NCI-H1417 treated with DMSO at 0.1 percent for 48 hours (cell line): ENCODE data around the gene ART3.
"Not testable (repeated sequence)": the region's sequence is repeated elsewhere in the genome, so short reads cannot be mapped to it uniquely, and the experiment has no call there.

ENCODE experiments used
- DNase-seq: peaks from one replicate; lab custom pipeline; 2025; lab: John Stamatoyannopoulos, UW

Gene ART3

GRCh38 chr4:76074468-76074867, at the start of gene ART3:
TSS of gene ART3 (plus strand) at chr4:76074709. CDS start at chr4:76075890, 1,181 bp downstream.
- DNase-seq = no peak

- no peak for DNase-seq
These were observed 46.2 kb upstream of the ART3 start for GRCh38 chr4:76028350-76028765.

DNA sequence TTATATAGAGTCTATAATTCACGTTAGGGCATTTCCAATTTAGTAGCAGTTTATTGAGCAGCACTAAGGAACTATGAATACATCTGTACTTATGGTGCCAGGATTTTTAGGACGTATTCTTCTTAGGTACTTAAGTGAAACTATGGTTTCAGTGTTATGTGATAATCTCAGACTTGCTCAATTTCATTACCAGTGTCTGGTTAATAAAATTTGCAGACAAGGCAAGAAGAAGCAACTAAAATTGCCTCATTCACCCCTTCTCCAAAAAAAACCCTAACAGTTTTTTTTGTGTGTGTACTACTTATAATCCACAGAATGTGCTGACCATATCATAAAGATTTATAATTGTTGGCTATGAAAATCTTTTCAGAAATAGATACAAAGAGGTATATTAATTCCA, 45.2 kb upstream of the ART3 start:
- DNase-seq = no peak

- no peak for DNase-seq
These were observed 39.4 kb upstream of the ART3 start for GRCh38 chr4:76035141-76035540.

DNA sequence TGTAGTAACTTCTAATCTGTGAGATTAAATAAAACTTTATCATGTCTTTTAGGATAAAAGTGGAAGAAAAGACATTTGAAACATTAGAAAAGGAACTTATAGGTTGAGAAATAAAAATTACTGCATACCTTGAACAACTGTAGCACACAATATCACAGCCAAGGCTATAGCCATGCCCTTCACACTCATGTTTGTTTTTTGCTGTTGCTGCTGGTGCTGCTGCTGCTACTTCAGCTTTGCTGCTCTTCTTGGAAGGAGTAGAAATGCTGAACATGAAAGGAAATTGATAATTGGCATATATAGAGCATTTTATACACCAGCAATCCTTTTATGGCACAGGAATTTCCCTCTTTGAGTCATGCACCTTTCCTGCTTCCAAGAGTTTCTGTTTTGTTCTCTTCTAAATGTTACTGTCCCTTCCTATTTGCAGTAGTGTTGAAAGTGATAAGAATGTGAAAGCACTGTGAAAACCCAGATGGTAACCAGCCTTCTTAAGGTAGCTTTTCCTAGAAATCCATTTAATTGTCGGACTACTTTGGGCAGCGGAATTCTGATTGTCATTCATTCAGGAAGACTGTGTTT, 38.6 kb upstream of the ART3 start, which contains the start of gene CXCL11:
CXCL11 (minus strand) TSS at position 272 of the 582 bp plus-strand sequence; CDS start at position 189, 83 bp downstream.
- DNase-seq = no peak

DNA sequence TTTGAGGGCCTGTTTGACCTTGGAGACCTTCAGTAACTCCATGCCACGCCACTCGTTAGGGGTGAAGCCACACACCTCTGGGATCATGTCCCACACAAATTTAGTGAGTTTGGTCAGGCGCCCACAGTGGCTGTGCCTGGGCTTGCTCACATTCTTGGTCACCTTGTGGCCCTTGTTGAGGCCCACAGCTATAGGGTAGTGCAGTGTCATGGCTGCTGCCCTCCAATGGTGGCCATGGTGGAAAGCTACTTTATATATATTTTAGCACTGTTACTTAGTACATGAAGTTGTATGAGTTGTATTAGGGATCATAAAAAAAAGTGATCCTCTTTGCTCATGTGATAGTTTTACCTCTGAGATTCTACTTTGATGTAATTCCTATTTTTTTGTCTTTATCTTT, 37.7 kb upstream of the ART3 start:
- DNase-seq = no peak

DNA sequence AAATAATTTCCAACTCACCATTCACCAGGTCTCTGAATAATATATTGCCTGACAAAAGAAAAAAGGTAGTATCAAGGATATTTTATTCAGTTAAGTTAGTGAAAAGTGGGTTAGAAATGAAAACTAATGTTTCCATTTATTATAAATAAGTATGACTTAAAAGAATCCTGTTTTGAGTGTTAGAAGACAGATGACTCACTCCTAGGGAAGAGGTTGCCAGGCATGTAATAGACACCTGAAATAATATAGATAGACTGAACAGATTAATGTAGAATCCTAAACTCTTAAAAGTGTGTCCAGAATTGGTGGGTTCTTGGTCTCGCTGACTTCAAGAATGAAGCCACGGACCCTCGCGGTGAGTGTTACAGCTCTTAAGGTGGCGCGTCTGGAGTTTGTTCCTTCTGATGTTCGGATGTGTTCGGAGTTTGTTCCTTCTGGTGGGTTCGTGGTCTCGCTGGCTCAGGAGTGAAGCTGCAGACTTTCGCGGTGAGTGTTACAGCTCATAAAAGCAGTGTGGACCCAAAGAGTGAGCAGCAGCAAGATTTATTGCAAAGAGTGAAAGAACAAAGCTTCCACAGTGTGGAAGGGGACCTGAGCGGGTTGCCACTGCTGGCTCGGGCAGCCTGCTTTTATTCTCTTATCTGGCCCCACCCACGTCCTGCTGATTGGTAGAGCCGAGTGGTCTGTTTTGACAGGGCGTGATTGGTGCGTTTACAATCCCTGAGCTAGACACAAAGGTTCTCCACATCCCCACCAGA, 32.1 kb upstream of the ART3 start:
- DNase-seq = not testable (repeated sequence)

- not testable (repeated sequence) for DNase-seq
These were observed 31.2 kb upstream of the ART3 start for GRCh38 chr4:76043306-76043705.

- DNase-seq = not testable (repeated sequence)
These were observed 29.8 kb upstream of the ART3 start for GRCh38 chr4:76044686-76045085.

- DNase-seq = not testable (repeated sequence)
These were observed 24.6 kb upstream of the ART3 start for GRCh38 chr4:76049860-76050416.

- DNase-seq = not testable (repeated sequence)
These were observed 23.9 kb upstream of the ART3 start for GRCh38 chr4:76050560-76051050.

GRCh38 chr4:76053730-76054129, 20.8 kb upstream of the ART3 start:
- DNase-seq = no peak

DNA sequence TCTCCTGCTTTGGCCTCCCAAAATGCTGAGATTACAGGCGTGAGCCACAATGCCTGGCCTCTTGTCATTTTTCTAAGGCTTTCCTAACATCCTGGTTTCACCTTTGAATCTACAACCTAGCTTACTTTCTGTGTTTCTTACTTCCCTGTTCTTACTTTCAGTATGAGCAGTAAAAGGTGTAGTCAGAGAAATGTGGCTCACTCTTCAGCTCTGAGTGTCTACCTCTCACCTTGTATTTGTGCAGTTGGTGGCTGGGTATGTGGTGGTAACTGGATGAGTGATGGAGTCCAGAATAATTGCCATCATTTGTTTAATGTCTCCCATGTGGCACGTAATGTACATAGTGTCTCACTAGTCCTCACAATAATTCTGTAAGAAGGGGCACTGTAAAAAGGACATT, 19.5 kb upstream of the ART3 start:
- no peak for DNase-seq

DNA sequence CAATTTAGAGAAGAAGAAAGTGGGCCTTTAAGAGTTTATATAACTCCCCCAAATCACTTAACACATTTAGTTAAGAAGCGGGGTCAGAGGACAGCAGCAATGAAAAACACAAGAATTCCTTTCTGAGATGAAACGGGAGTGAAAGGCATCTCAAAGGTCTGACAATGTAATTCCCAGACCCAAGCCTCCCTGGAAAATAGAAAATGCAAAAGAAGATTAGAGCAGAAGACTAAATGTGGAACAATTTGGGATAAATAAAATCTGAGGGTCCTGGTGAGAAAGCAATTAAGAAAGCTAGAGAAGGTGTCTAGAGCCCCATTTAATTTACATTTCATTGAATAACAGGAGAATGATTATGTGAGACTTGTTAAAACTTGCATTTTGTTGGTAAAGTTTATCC, 19.1 kb upstream of the ART3 start:
- no peak for DNase-seq

GRCh38 chr4:76058302-76058701, 16.2 kb upstream of the ART3 start:
- DNase-seq = no peak

DNA sequence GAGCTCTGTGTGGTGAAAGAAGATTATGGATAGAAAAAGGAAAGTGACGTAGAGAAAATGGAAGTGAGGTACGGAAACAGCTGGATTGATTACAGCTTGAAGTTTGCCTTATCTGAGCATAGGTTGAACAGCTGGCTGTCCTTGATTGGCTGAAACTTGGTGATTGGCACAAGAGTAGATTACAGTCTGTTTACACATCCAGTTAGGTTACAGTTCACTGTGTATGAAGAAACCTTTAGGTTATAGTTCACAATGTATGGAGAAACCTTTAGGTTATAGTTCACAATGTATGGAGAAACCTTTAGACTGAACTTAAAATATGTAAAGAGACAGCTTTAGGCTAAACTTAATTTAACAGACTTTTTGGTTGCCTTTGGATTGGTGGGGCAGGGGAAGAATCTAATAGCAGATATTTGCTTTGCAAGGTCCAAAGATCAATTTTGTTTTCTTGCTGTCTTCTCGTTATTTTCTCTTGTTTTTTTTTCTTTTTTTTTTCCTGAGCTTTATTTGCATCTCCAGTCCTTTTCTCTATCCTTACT, 15.6 kb upstream of the ART3 start:
- no peak for DNase-seq

DNA sequence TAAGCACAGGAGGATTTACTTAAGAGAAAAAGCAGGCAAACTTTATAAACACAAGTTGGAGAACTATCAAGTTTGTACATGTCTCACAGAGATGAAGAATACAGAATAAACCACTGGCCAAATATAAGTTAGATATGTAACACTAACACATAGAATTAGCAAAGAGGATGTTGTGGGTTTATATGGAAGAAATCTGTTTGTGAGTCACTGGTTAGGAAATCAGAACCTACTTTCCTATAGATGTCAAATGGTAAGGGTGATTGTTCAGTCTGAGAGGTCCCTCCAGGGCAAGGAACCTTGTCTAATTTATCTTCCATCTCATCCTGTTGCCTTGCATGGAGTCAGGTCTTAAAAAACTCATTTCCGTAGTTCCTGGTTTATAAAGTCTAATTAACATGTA, 14.8 kb upstream of the ART3 start:
- no peak for DNase-seq

DNA sequence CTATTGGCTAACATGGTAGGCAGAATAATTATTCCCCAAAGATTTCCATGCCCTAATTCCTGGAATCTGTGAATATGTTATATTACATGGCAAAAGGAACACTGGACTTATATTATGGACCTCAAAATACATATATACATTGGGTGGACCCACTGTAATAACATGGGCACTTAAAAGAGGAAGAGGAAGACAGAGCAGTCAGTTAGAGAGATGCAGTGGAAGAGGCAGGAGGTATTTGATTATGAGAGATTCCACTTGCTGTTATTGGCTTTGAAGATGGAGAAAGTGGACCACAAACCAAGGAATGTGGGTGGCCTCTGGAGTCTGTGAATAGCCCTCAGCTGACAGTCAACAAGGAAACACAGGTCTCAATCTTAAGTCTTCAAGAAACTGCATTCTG, 14.0 kb upstream of the ART3 start:
- no peak for DNase-seq

GRCh38 chr4:76061421-76061820, 13.1 kb upstream of the ART3 start:
- no peak for DNase-seq

DNA sequence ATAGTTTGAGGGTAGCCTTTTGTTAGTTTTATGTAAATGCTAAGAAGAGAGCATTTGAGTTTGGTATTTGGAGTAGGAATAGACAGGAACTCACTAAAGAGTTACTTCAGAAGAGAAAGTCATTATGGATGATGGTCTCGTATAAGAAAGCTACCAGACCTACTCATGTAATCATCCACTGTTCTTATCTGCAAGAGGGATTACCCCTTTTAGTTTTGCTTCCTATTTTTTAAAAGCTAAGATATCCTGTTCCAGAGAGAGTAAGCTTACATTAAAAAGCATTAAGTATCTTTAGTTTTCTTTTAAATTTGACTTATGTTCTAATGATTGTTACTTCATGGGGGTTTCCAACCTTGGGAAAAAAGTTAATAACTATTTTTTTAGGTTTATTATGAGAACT, 12.5 kb upstream of the ART3 start:
- DNase-seq = no peak

- DNase-seq = no peak
These were observed 8.0 kb upstream of the ART3 start for GRCh38 chr4:76066546-76066945.

DNA sequence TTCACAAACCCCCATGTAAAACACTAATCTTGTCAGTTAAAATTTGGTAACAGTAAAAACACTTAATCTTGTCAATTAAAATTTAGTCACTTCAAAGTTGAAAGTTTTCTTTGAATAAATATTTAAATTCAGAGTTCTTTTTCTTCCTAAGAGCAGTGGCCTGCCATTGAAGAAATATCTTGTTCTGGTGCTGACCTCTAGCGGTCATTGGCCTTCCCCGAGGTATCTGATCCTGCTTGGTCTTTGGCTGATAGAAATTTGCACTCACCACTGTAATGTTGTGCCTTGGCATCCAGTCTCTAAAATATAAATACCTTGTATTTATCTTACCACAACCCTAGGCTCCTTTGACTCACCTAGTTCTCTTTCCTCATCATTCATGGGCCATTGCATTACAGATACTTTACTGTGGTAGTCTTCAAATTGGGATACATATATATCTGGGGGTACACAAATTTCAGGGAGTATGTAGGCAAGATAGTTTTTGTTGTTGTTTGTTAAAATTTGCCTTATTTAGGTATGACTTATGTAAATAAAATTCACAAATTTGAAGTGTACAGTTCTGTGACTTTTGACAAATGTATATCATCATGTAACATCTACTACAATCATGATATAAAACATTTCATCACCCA, 6.7 kb upstream of the ART3 start:
- DNase-seq = peak; percentile 1
